Stimulated activated CD4-positive, alpha-beta T cell treated with anti-CD3 and anti-CD28 coated beads, Interleukin-4, amount 100 ng/mL, for 4 hours (primary cell): Measurements from ENCODE around the gene SVIL.
"Not testable (repeated sequence)": the region's sequence is repeated elsewhere in the genome, so short reads cannot be mapped to it uniquely, and the experiment has no call there.

ENCODE experiments used
- DNase-seq, 2 experiments: peaks; one replicate each; pipeline ENCODE4 v3.0.0-alpha.2; 2020

Gene SVIL

DNA sequence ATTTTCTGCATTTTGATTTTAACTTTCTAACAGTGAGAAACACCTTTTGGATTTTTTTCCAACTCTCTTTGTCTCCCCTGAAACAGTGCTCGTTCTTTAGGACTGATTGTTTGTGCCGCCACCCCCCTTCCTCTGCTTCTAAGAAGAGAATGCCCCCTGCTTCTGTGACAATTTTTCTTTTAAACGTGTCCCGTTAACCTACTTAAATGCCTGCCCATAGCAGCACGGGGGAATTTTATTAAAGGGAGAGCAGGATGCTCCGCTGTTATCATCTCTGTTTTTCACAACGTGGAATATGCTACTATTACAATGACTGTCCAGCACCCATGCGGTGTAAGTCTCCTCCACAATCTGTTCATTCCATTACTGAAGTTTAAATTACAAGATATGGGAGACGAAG is 67.8 kb downstream of the SVIL start:
- no peak for DNase-seq

GRCh38 chr10:29566209-29566608 is 68.6 kb downstream of the SVIL start:
- DNase-seq: not testable (repeated sequence)

DNA sequence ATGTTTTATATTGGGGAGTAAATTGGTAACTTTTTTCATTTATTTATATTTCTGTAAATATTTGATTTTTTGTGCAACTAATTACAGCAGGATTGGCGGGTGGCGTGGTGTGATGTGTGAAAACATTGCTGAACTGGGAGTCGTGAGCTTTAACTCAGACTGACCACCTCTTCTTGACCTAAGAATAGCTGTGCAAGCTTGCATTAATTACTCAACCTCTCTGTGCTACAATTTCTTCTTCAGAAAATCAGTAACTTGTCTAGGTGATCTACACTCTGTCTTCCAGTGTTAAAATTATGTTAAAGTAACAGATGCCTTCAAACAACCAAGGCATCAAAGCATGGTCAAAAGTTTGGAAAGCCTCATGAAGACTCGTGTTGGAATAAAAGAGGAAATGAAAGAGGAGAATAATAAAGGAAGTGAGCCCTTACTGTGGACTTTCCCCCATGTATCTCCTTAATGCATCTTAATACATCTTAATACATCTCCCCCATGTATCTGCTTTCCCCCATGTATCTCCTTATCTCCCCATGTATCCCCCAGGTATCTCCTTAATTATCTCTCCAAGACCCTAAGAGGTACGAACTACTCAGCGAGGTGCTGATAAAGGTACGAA is 71.2 kb downstream of the SVIL start:
- DNase-seq: no peak

GRCh38 chr10:29563006-29563405 is 71.8 kb downstream of the SVIL start:
- DNase-seq: not testable (repeated sequence)

- no peak for DNase-seq
These were observed 74.8 kb downstream of the SVIL start for GRCh38 chr10:29559996-29560395.

GRCh38 chr10:29557665-29558064 is 77.1 kb downstream of the SVIL start:
- DNase-seq: no peak

DNA sequence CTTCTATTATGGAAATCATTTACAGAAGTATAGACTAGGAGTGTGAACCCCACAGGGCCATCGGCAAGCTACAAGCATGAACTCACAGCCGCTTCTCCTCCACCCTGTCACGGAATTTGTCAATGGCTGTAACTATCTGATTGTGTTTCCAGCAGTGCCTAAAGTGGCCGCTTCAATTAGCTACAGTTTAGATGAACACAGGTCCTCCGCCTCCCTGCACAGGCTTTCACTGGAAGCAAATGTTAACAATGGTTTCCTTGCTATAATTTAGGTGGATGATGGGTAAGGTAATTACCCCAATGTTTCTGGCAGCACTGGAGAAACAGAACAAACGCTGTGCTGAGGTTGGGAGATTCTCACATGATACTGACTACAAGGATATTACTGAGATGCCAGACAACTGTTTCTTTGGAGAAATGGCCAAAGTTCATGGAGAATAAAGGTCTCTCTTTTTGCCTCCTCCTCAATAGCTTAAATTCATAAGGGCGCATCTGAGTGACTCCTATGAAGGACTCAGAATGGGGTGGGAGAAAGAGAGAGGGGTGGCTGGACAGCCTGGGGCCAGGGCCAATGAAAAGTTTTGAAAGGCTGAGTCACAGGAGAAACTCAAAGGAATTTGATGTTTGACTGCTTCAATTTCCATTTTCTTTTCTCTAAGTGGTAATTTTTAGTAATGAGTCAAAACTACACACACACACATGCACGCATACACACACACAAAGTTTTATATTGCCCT is 78.9 kb downstream of the SVIL start:
- no peak for DNase-seq

DNA sequence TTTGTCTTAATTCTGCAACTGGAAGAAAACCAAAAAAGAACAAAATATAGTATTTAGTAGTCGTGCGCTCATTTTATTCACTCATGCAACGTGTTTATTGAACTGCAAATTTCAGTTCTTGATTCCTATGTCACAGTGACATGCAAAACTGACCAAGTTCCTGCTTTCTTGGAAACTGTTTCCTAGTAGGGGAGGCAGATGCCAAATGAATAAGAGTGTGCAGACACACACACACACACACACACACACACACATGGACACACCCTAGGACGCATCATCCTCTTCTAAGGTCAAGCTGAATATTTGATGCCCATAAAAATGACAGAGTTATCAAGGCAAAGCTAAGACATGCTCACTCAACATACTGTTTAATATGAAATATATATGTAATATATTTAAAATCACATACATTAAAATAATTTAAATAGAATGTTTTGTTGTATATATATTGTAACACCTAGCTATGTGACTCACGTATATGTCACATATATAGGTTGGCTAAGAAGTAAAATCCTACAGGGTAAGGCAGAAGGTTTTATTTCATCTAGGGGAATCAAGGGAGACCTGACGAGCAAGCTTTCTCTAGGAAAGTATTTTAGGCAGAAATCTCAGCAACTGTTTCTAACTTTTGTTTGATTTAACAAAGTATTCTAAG is 79.6 kb downstream of the SVIL start:
- DNase-seq: no peak

DNA sequence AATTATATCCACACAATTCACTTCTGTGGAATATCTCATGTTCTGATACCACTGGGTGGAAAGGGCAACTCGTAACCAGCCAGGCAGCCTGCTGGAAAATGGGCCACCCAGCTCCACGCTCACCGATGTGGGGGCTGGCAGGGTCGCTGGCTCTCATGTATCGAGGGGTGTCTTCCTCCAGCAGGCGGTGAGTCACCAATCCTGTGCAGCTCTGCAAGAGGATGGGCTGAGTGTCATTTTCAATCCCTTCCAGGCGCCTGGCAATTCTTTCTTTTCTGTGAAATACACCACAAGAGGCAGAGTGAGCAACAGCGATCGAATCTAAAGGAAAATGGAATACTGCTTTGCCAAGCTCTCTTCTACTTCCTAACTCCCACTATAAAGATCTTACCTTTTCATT is 80.1 kb downstream of the SVIL start:
- DNase-seq: no peak

- DNase-seq: no peak
These were observed 81.1 kb downstream of the SVIL start for GRCh38 chr10:29553544-29554250.

- not testable (repeated sequence) for DNase-seq
These were observed 81.7 kb downstream of the SVIL start for GRCh38 chr10:29553116-29553515.

GRCh38 chr10:29549493-29549892 is 85.3 kb downstream of the SVIL start:
- not testable (repeated sequence) for DNase-seq

DNA sequence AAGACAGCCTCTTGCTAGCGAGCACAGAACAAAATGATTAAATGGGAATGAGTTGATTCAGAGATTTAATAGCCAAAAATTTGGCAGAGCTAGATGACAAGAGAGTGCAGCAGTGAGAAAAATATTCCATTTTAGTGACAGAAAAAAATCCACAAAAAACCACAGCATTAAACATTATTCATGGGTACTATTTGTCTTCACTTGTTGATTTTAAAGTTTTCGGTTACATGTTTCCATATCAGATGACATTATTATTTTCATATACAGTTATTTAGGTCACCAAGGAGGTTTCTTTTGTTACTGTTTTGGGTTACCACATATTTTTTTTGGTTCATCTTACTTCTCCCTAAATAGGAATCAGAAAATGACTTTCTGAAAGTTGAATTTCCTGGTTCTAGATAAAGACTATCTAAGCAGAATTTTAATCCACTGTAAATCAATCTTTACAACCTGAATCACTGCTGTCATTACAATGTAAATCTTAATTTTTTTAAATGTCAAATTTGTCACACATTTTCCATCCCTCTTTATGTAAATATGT is 87.9 kb downstream of the SVIL start:
- DNase-seq: no peak

DNA sequence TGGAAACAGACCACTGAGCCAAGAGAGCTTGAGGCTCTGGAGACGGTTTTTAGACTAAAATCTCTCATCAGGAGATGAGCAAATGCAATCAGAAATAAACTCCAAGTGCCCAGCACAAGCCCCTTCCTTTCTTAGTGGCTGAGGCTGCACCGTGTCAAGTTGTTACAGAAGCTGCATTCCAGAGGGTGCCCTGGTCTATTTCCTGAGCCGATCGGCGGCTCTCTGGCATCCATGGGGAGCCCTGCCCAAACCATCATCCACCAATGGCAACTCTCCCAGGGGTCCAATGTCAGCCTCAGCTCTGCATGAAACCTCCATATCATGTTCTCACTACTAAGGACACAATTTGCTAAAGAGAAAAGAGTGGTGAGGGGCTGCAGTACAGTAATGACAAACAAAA is 89.6 kb downstream of the SVIL start:
- DNase-seq: no peak

- no peak for DNase-seq
These were observed 91.1 kb downstream of the SVIL start for GRCh38 chr10:29543715-29544114.

DNA sequence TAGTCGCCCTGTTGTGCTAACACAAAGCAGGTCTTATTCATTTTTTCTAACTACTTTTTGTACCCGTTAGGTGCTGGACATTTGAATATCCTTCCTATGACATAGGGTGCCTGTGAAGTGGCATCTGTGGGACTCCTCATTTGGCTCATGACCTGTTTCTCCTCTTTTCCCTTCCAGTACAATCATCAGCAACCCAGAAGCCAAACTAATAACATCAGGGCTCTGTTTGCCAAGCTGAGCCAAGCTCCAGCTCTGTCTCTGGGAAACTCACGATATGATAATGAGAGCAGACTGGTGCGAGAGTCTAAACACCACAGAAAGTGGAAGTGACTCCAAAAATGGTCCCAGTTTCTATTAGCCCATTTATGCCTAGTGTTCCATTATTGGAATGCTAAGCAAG is 92.0 kb downstream of the SVIL start:
- no peak for DNase-seq

- DNase-seq: no peak
These were observed 93.2 kb downstream of the SVIL start for GRCh38 chr10:29541422-29542210.

GRCh38 chr10:29540016-29540415 is 94.8 kb downstream of the SVIL start:
- DNase-seq: no peak

DNA sequence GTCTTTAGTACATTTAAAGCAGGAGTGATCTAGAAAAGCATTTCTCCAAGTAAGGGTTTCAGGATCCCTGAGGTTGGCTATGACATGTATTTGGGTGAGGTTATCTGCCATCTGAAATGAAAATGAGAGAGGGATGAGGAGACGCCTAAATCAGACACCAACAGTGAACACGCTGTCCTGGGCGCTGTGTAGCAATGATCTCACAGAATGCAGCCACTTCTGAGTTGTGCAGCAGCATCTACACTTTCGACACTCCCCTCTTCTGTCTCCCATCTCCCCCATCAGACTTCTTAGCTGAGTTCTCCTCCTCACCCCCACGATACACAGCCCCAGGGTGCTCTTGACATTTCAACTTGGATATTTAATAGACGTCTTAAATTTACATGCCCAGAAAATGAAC is 95.4 kb downstream of the SVIL start:
- DNase-seq: no peak

GRCh38 chr10:29537799-29538198 is 97.0 kb downstream of the SVIL start:
- DNase-seq: no peak

GRCh38 chr10:29536691-29537090 is 98.1 kb downstream of the SVIL start:
- DNase-seq: not testable (repeated sequence)

GRCh38 chr10:29535778-29536453 is 98.9 kb downstream of the SVIL start:
- DNase-seq: no peak
